H1 (cell line): Measurements from ENCODE around the gene IFT122. TPM values are rescaled to one million over a fixed set of nuclear protein-coding genes. Genes with fewer than 3 reads are reported as not detected.

Experiments used
- CTCF ChIA-PET: fragments of 300-600 bp; sonication (Branson Sonifier 250); formaldehyde crosslinking; loops from one replicate; lab custom pipeline; 2021; ENCODE audit not compliant: partially characterized antibody; lab: Charles Lee
- POLR2A ChIA-PET: fragments of 300-600 bp; sonication (Branson Sonifier 250); formaldehyde crosslinking; loops from one replicate; lab custom pipeline; 2021; ENCODE audit warnings: inconsistent platforms; ENCODE audit not compliant: partially characterized antibody; lab: Charles Lee
- DNase-seq, 2 experiments: peaks; one replicate each; pipeline versions ENCODE4 v3.0.0 to v3.0.0-alpha.2; 2010 to 2022; ENCODE audit warnings: low spot score in 2 of 2, low read depth in 1 of 2, mixed read lengths in 1 of 2
- FAIRE-seq: peaks from 2 replicates; lab custom pipeline; 2011; peaks lifted over from hg19 to GRCh38; lab: Jason Lieb, UNC
- H2AFZ ChIP-seq: 2 replicates; pipeline ENCODE4 v1.8.1; 2012; ENCODE audit warnings: low read length, inconsistent platforms
- H2AK5ac ChIP-seq: 2 replicates; pipeline ENCODE4 v1.6.1; 2013; ENCODE audit warnings: low read depth, low read length
- H2BK120ac ChIP-seq: replicated peaks from 2 replicates; pipeline ENCODE3; 2013; ENCODE audit warnings: low read depth, low read length, inconsistent platforms
- H2BK12ac ChIP-seq: 2 replicates; pipeline ENCODE4 v1.6.1; 2013; ENCODE audit warnings: low read depth, low read length
- H2BK15ac ChIP-seq: 2 replicates; pipeline ENCODE4 v1.6.1; 2013; ENCODE audit warnings: low read length
- H2BK20ac ChIP-seq: 2 replicates; pipeline ENCODE4 v1.6.1; 2013; ENCODE audit warnings: low read length
- H2BK5ac ChIP-seq: 2 replicates; pipeline ENCODE4 v1.6.1; 2013; ENCODE audit warnings: low read depth, low read length
- H3K14ac ChIP-seq: 2 replicates; pipeline ENCODE4 v1.6.1; 2013; ENCODE audit warnings: inconsistent platforms; ENCODE audit not compliant: insufficient read length
- H3K18ac ChIP-seq: 2 replicates; pipeline ENCODE4 v1.6.1; 2013; ENCODE audit warnings: low read length; ENCODE audit errors: extremely low read depth
- H3K23ac ChIP-seq: 2 replicates; pipeline ENCODE4 v1.6.1; 2013; ENCODE audit warnings: inconsistent platforms; ENCODE audit not compliant: insufficient read length
- H3K23me2 ChIP-seq: 2 replicates; pipeline ENCODE4 v1.6.1; 2013; ENCODE audit warnings: low read depth, low read length
- H3K27ac ChIP-seq: 2 replicates; pipeline ENCODE4 v1.6.1; 2011; ENCODE audit warnings: low read depth, low read length, inconsistent platforms
- H3K27me3 ChIP-seq, 4 experiments: replicated peaks in 1 of 4; 1 replicate in 1 of 4; 2 replicates in 3 of 4; pipeline versions ENCODE4 v1.6.1 to v1.8.1; 2011 to 2013; ENCODE audit warnings: low read length in 3 of 4, mild to moderate bottlenecking in 3 of 4, inconsistent platforms in 2 of 4, mixed read lengths in 2 of 4, moderate library complexity in 1 of 4; ENCODE audit not compliant: control insufficient read depth in 3 of 4, insufficient read depth in 3 of 4; ENCODE audit errors: extremely low read depth in 1 of 4
- H3K36me3 ChIP-seq, 4 experiments: 2 replicates each; pipeline versions ENCODE4 v1.6.1 to v1.8.1; 2011 to 2013; ENCODE audit warnings: mild to moderate bottlenecking in 4 of 4, low read length in 3 of 4, moderate library complexity in 2 of 4, control low read depth in 1 of 4, inconsistent platforms in 1 of 4; ENCODE audit not compliant: insufficient read depth in 4 of 4, control insufficient read depth in 2 of 4
- H3K4ac ChIP-seq: replicated peaks from 2 replicates; pipeline ENCODE3; 2013; ENCODE audit warnings: low read length, low read depth, mixed read lengths, inconsistent platforms; ENCODE audit not compliant: insufficient read length
- H3K4me1 ChIP-seq, 4 experiments: replicated peaks in 1 of 4; 1 replicate in 1 of 4; 2 replicates in 3 of 4; pipeline versions ENCODE4 v1.6.1 to v1.8.1; 2011 to 2013; ENCODE audit warnings: low read length in 3 of 4, inconsistent platforms in 2 of 4, mixed read lengths in 1 of 4; ENCODE audit not compliant: insufficient read depth in 4 of 4, control insufficient read depth in 3 of 4
- H3K4me2 ChIP-seq, 2 experiments: 2 replicates each; pipeline versions ENCODE4 v1.6.1 to v1.8.1; 2011 to 2013; ENCODE audit warnings: low read depth in 2 of 2, low read length in 2 of 2, control low read depth in 1 of 2, inconsistent platforms in 1 of 2, mild to moderate bottlenecking in 1 of 2; ENCODE audit not compliant: insufficient read depth in 1 of 2
- H3K4me3 ChIP-seq, 4 experiments: fragments of 200-600, 300-600 bp in 1 of 4; sonication (generic), shearing (Covaris generic), sonication (Bioruptor Twin) in 1 of 4; 2 replicates each; pipeline versions ENCODE4 v1.5.1 to v1.8.1; 2011 to 2016; ENCODE audit warnings: low read length in 4 of 4, low read depth in 3 of 4, control low read depth in 2 of 4, inconsistent platforms in 2 of 4, mild to moderate bottlenecking in 2 of 4, mixed read lengths in 1 of 4, moderate library complexity in 1 of 4; ENCODE audit not compliant: insufficient read depth in 2 of 4; ENCODE audit errors: extremely low read depth in 1 of 4
- H3K56ac ChIP-seq: replicated peaks from 2 replicates; pipeline ENCODE3; 2013; ENCODE audit warnings: low read depth, mild to moderate bottlenecking, mixed read lengths, low read length, inconsistent platforms; ENCODE audit not compliant: insufficient read length
- H3K79me1 ChIP-seq: 2 replicates; pipeline ENCODE4 v1.6.1; 2013; ENCODE audit warnings: low read depth, low read length, control low read depth
- H3K79me2 ChIP-seq, 2 experiments: 2 replicates each; pipeline versions ENCODE4 v1.6.1 to v1.8.1; 2012 to 2013; ENCODE audit warnings: low read length in 2 of 2, mild to moderate bottlenecking in 2 of 2, inconsistent platforms in 1 of 2; ENCODE audit not compliant: insufficient read depth in 2 of 2, control insufficient read depth in 1 of 2
- H3K9ac ChIP-seq, 4 experiments: replicated peaks in 1 of 4; 1 replicate in 1 of 4; 2 replicates in 3 of 4; pipeline versions ENCODE4 v1.6.1 to v1.8.1; 2011 to 2013; ENCODE audit warnings: low read depth in 3 of 4, low read length in 3 of 4, control low read depth in 2 of 4, mild to moderate bottlenecking in 2 of 4, moderate library complexity in 2 of 4, inconsistent platforms in 1 of 4; ENCODE audit errors: extremely low read depth in 1 of 4
- H3K9me3 ChIP-seq, 2 experiments: 2 replicates each; pipeline versions ENCODE4 v1.6.1 to v1.8.1; 2012 to 2013; ENCODE audit warnings: mild to moderate bottlenecking in 2 of 2, moderate library complexity in 2 of 2, control low read depth in 1 of 2, inconsistent platforms in 1 of 2, low read depth in 1 of 2, low read length in 1 of 2, mixed read lengths in 1 of 2; ENCODE audit not compliant: insufficient read depth in 2 of 2
- H4K20me1 ChIP-seq, 2 experiments: replicated peaks in 1 of 2; 2 replicates each; pipeline versions ENCODE3 to v1.8.1; 2011 to 2013; ENCODE audit warnings: inconsistent platforms in 2 of 2, low read length in 2 of 2, mild to moderate bottlenecking in 1 of 2; ENCODE audit not compliant: insufficient read depth in 2 of 2, control insufficient read depth in 1 of 2
- H4K5ac ChIP-seq: 2 replicates; pipeline ENCODE4 v1.6.1; 2013; ENCODE audit warnings: low read length, low read depth, mixed read lengths, inconsistent platforms; ENCODE audit not compliant: insufficient read length
- H4K8ac ChIP-seq: 2 replicates; pipeline ENCODE4 v1.8.0; 2013; ENCODE audit warnings: mild to moderate bottlenecking, moderate library complexity, low read length, inconsistent platforms; ENCODE audit not compliant: insufficient read depth; ENCODE audit errors: extremely low read depth
- H4K91ac ChIP-seq: replicated peaks from 2 replicates; pipeline ENCODE3; 2013; ENCODE audit warnings: low read length, mixed read lengths, inconsistent platforms; ENCODE audit not compliant: insufficient read length
- ASH2L ChIP-seq: fragments of 200-600, 300-600 bp; sonication (generic); IDR thresholded peaks from one replicate; pipeline ENCODE4 v1.7.1; 2017; ENCODE audit warnings: low read length
- RNF2 ChIP-seq: fragments of 200-900, 300-1000 bp; sonication (generic); IDR thresholded peaks from 2 replicates; pipeline ENCODE4 v1.7.1; 2016; ENCODE audit warnings: borderline replicate concordance, low read depth, mild to moderate bottlenecking, antibody characterized with exemption, low read length; ENCODE audit not compliant: poor library complexity, severe bottlenecking; ENCODE audit errors: missing control alignments
- SIX5 ChIP-seq: IDR thresholded peaks from 2 replicates; pipeline ENCODE4 v1.6.1; 2011; ENCODE audit warnings: mild to moderate bottlenecking, low read depth, low read length
- TCF12 ChIP-seq: IDR thresholded peaks from 2 replicates; pipeline ENCODE4 v1.6.1; 2011; ENCODE audit warnings: low read depth, mild to moderate bottlenecking, low read length
- WGBS, 2 experiments: shearing (Covaris generic) in 1 of 2; methylation state at CpG; one replicate each; pipeline versions ENCODE4 v1.1.6 to v1.1.7; 2013 to 2015; ENCODE audit warnings: low lambda C conversion rate in 2 of 2, mixed read lengths in 2 of 2, inconsistent platforms in 1 of 2, low coverage in 1 of 2, missing lambda C conversion rate in 1 of 2; ENCODE audit not compliant: insufficient replicate concordance in 2 of 2, insufficient coverage in 1 of 2, insufficient read length in 1 of 2; ENCODE audit errors: extremely low coverage in 1 of 2, missing lambda C conversion rate in 1 of 2; 5-methylcytosine and 5-hydroxymethylcytosine counted together
- polyA plus RNA-seq, 7 experiments: library from polyadenylated mRNA; depleted of rRNA in 3 of 7; stranded (reverse) in 5 of 7; unstranded in 2 of 7; fragments of >200 nt in 5 of 7; fragments of 200-250 nt in 2 of 7; gene quantifications; 1 replicate in 5 of 7; 2 replicates in 1 of 7; 4 replicates in 1 of 7; pipeline versions ENCODE4 v1.2.1 to v1.2.3, GENCODE V29; 2011 to 2013; ENCODE audit warnings: missing spikeins in 2 of 7, mixed read lengths in 2 of 7
- total RNA-seq: library from RNA; stranded (reverse); fragmentation: NEBNext Ultra II Directional; extraction: Animal tissue kit (Norgen Biotek cat#: 25700); gene quantifications from 2 replicates; pipeline ENCODE4 v1.2.1, GENCODE V29; 2021

Gene IFT122
- total and polyA plus RNA-seq, 2 of the 8 experiments (the other 6 are each of a cell fraction or from before 2014, with no cell fraction given): 23.7 to 25.1 TPM

- no peak overlapping the region for H3K56ac ChIP-seq
- CTCF ChIA-PET: interaction anchor here (1.2 to 2.8 kb wide), 2 partner anchors 11 to 51 kb away, joined by 3 to 10 read pairs; no protein-coding TSS in a partner anchor
- H3K36me3 ChIP-seq: peaks cover 21 to 69% (median 48%) of the 10 kb centered on the region in 4 experiments
- H3K4ac ChIP-seq: no peak overlapping the region
- no peak overlapping the region for H3K9ac ChIP-seq
- no peaks in the 10 kb centered on the region for H3K27me3 ChIP-seq
- H4K5ac ChIP-seq: no peak overlapping the region
- WGBS, 2 experiments: 79% methylated on average over 1 of the region's 1 CpG; no CpG with 5 or more reads in 1 of the 2 experiments
- TF ChIP-seq SIX5: no peak
- no peak for TF ChIP-seq RNF2
- TF ChIP-seq ASH2L: no peak
- no peak for TF ChIP-seq TCF12
- TF ChIP-seq, all 59 proteins: peak for 0
- H3K79me1 ChIP-seq: no peaks in the 10 kb centered on the region
- no peaks in the 10 kb centered on the region; the same call in 1 of the 2 replicates for H3K23me2 ChIP-seq
- H3K4me1 ChIP-seq: peaks cover 0 to 9% (median 5%) of the 10 kb centered on the region in 4 experiments; a peak in 6 of 7 replicates
- no peak overlapping the region for H2BK120ac ChIP-seq
- peaks cover 0 to 29% of the 10 kb centered on the region in 2 experiments; a peak in 3 of 4 replicates for H3K79me2 ChIP-seq
- no peak overlapping the region for H2BK15ac ChIP-seq
- no peak overlapping the region for H3K4me3 ChIP-seq
- H3K14ac ChIP-seq: no peak overlapping the region
- H2BK5ac ChIP-seq: no peak overlapping the region
- no peak overlapping the region for H3K4me2 ChIP-seq
- H3K9me3 ChIP-seq: no peaks in the 10 kb centered on the region
- no peak overlapping the region for H3K27ac ChIP-seq
- H4K20me1 ChIP-seq: no peaks in the 10 kb centered on the region
- no peak overlapping the region for H3K23ac ChIP-seq
- no peak overlapping the region for H2BK20ac ChIP-seq
- no peak overlapping the region for H2AFZ ChIP-seq
- H2AK5ac ChIP-seq: no peak overlapping the region
- H2BK12ac ChIP-seq: no peak overlapping the region
- no peak overlapping the region for H4K91ac ChIP-seq
- POLR2A ChIA-PET: interaction anchor here (1.4 kb wide), 1 partner anchor 118 kb away, joined by 5 read pairs; a partner anchor contains a TSS
- H4K8ac ChIP-seq: no peak overlapping the region
- H3K18ac ChIP-seq: no peak overlapping the region
- DNase-seq (no peak), FAIRE-seq (no peak)
Observed at GRCh38 chr3:129434140-129434539, 5.9 kb upstream of the IFT122 start.
